NCI-H2227 treated with DMSO at 0.1 percent for 48 hours (cell line): Measurements from ENCODE around the gene HPS3.
"Not testable (repeated sequence)": the region's sequence is repeated elsewhere in the genome, so short reads cannot be mapped to it uniquely, and the experiment has no call there.

Experiments
- DNase-seq: peaks from one replicate; lab custom pipeline; 2025; lab: John Stamatoyannopoulos, UW

HPS3 gene

GRCh38 chr3:149129326-149130205 lies at the start of gene HPS3:
HPS3 (plus strand) TSS chr3:149129638; CDS start chr3:149129724, 86 bp downstream.
- peak; percentile 81 for DNase-seq

GRCh38 chr3:149080011-149080698 lies 49.3 kb upstream of the HPS3 start:
- DNase-seq, result no peak

- no peak for DNase-seq
These were observed 48.7 kb upstream of the HPS3 start for GRCh38 chr3:149080699-149081091.

GRCh38 chr3:149081772-149082171 lies 47.7 kb upstream of the HPS3 start:
- no peak for DNase-seq

GRCh38 chr3:149085828-149086231 lies 43.6 kb upstream of the HPS3 start:
- DNase-seq, result peak; percentile 51

GRCh38 chr3:149086232-149086988 lies 43.0 kb upstream of the HPS3 start, which contains the start of gene HLTF:
HLTF (minus strand) TSS chr3:149086533; CDS start chr3:149086336, 197 bp downstream.
- peak; percentile 94 for DNase-seq

- no peak for DNase-seq
These were observed 42.2 kb upstream of the HPS3 start for GRCh38 chr3:149087208-149087607.

- no peak for DNase-seq
These were observed 40.0 kb upstream of the HPS3 start for GRCh38 chr3:149089395-149089794.

- DNase-seq, result no peak
These were observed 39.0 kb upstream of the HPS3 start for GRCh38 chr3:149090461-149090860.

- DNase-seq, result no peak
These were observed 38.5 kb upstream of the HPS3 start for GRCh38 chr3:149090907-149091306.

- no peak for DNase-seq
These were observed 37.5 kb upstream of the HPS3 start for GRCh38 chr3:149091983-149092382.

- DNase-seq, result no peak
These were observed 34.0 kb upstream of the HPS3 start for GRCh38 chr3:149095487-149095886.

- not testable (repeated sequence) for DNase-seq
These were observed 31.5 kb upstream of the HPS3 start for GRCh38 chr3:149097987-149098386.

- DNase-seq, result no peak
These were observed 28.3 kb upstream of the HPS3 start for GRCh38 chr3:149101154-149101553.

- no peak for DNase-seq
These were observed 27.8 kb upstream of the HPS3 start for GRCh38 chr3:149101641-149102040.

GRCh38 chr3:149104484-149104883 lies 25.0 kb upstream of the HPS3 start:
- DNase-seq, result no peak

GRCh38 chr3:149114458-149114857 lies 15.0 kb upstream of the HPS3 start:
- no peak for DNase-seq

- DNase-seq, result no peak
These were observed 14.3 kb upstream of the HPS3 start for GRCh38 chr3:149115114-149115513.

GRCh38 chr3:149118724-149119123 lies 10.7 kb upstream of the HPS3 start:
- DNase-seq, result no peak

GRCh38 chr3:149119466-149119865 lies 10.0 kb upstream of the HPS3 start:
- no peak for DNase-seq

- peak; percentile 3 for DNase-seq
These were observed 9.1 kb upstream of the HPS3 start for GRCh38 chr3:149120051-149120972.
